Prostate gland (tissue), 2 donors: ENCODE measurements around the gene MAGI2.

Experiments
- CTCF ChIP-seq, 4 experiments: fragments of 200-600 bp in 2 of 4; fragments of 450-650 bp in 2 of 4; sonication (generic) in 2 of 4; IDR thresholded peaks; 1 replicate in 3 of 4; 2 replicates in 1 of 4; pipeline ENCODE4 v1.5.1; 2016 to 2019; ENCODE audit warnings: antibody characterized with exemption in 4 of 4, mild to moderate bottlenecking in 2 of 4, moderate library complexity in 2 of 4
- POLR2A ChIP-seq: fragments of 450-650 bp; IDR thresholded peaks from one replicate; pipeline ENCODE4 v1.6.1; 2016; ENCODE audit warnings: antibody characterized with exemption, mild to moderate bottlenecking
- POLR2AphosphoS5 ChIP-seq: sonication (generic); formaldehyde crosslinking; IDR thresholded peaks from one replicate; pipeline ENCODE4 v1.6.1; 2017; ENCODE audit warnings: antibody characterized with exemption

GRCh38 chr7:78350926-78351325, 1102.5 kb downstream of the MAGI2 start:
- TF ChIP-seq CTCF (IDR thresholded peaks at IDR 0.05) (no peak), POLR2A (no peak), POLR2AphosphoS5 (no peak)
